GM21825 (cell line): ENCODE measurements around the gene NUP58.

Experiments
- ATAC-seq: cut with Tn5 transposase; IDR thresholded peaks from one replicate; pipeline ENCODE4 v1.9.1; 2021; ENCODE audit warnings: mild to moderate bottlenecking, moderate library complexity; ENCODE audit not compliant: unreplicated experiment

The NUP58 gene

GRCh38 chr13:25375727-25376358, 74.4 kb downstream of the NUP58 start:
- no peak for ATAC-seq

- ATAC-seq: no peak
Observed at GRCh38 chr13:25377244-25377962, 76.0 kb downstream of the NUP58 start.

DNA sequence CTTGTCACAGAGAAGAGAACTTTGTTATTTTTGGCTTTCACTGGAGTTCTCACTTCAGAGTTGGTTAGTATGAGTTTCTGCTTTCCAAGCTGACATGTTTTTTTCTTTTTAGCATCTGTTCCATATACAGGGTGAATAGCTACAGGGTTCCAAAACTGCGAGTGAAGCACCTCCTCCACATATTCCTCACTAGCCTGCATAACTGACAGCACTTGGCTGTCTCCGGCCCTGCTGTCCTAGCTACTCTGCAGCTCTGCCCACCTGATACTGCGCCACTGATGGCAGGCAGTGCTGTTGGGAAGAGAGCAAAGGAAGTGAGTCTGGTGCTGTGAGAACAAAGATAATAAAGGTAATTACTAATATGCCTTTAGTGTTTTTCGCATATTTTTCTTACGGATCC, 77.1 kb downstream of the NUP58 start:
- ATAC-seq: no peak

- ATAC-seq: no peak
Observed at GRCh38 chr13:25379011-25379410, 77.6 kb downstream of the NUP58 start.

- no peak for ATAC-seq
Observed at GRCh38 chr13:25380082-25380481, 78.7 kb downstream of the NUP58 start.

DNA sequence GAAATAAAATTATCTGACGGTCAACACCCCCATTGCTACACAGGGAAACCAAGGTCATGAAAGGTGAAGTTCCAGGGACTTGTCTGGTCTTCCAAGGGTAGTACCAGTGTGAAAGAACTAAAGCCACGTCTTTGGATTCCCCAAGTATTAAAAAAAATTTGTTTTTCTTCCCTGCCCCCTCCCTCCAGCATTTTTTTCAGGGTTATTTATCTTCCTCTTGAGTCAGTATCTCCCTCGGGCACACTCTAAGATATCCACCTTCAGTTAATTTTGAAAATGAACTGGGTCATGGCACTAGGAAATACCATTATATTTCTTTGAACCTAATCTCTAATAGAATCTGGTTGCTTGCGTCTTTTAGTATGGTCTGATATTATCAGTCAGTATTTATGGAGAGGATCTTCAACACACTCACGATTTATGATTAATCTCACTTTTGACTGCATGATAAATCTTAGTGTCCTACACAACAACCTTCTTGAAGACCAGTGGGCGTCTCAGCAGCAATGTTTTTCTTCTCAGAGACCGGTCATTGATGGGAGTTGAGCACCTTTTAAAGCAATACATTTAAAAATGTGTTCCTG, 79.4 kb downstream of the NUP58 start:
- ATAC-seq: no peak

DNA sequence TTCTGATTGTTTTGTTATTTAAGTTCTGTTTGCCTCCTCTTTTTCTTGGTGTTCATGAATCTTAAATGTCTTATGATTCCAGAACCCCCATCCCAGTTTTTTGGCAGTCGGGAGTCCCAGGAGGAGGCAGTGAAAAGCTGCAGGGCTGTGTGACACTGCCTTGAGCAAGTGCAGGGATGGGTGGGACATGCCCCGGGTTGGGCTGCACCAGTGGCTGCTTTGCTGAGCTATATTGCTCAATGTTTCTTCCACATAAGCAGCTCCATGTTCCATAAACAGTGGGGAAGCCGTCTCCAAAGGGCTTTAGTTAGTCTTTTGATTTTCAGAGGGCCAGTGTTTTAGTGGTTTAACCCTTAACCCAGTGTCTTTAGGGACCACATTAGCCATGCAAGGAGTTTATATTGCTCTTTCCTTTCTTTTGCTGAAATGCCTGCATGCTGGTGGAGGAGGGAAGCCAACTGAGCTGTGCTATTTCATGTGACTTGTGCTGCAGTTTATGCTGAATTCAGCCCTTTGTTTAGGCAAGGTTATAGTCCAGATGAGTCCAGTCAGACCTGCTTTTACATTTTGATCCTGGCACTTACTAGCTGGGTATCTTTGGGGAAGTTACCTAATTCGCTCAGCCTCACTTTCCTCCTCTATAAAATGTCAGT, 83.5 kb downstream of the NUP58 start:
- ATAC-seq: no peak

GRCh38 chr13:25391932-25392331, 90.5 kb downstream of the NUP58 start:
- ATAC-seq: no peak
